GM21619 (cell line): ENCODE measurements around the gene RBM33.

Experiments
- ATAC-seq: cut with Tn5 transposase; IDR thresholded peaks from one replicate; pipeline ENCODE4 v1.9.1; 2021; ENCODE audit not compliant: unreplicated experiment

The RBM33 gene

GRCh38 chr7:155744971-155745683 lies 100.7 kb downstream of the RBM33 start:
- no peak for ATAC-seq

GRCh38 chr7:155745737-155746136 lies 101.3 kb downstream of the RBM33 start:
- peak; percentile 6 for ATAC-seq

GRCh38 chr7:155746188-155746587 lies 101.7 kb downstream of the RBM33 start:
- ATAC-seq: peak; percentile 62

- no peak for ATAC-seq
Observed at GRCh38 chr7:155747209-155747608, 102.7 kb downstream of the RBM33 start.

- ATAC-seq: no peak
Observed at GRCh38 chr7:155749578-155749977, 105.1 kb downstream of the RBM33 start.

- no peak for ATAC-seq
Observed at GRCh38 chr7:155750255-155751125, 106.0 kb downstream of the RBM33 start.

- ATAC-seq: no peak
Observed at GRCh38 chr7:155751409-155751808, 106.9 kb downstream of the RBM33 start.

- peak; percentile 53 for ATAC-seq
Observed at GRCh38 chr7:155752756-155753445, 108.4 kb downstream of the RBM33 start.

GRCh38 chr7:155753446-155753965 lies 109.0 kb downstream of the RBM33 start:
- ATAC-seq: no peak

GRCh38 chr7:155754165-155754564 lies 109.7 kb downstream of the RBM33 start:
- no peak for ATAC-seq

GRCh38 chr7:155755026-155755425 lies 110.6 kb downstream of the RBM33 start:
- ATAC-seq: no peak

- no peak for ATAC-seq
Observed at GRCh38 chr7:155756322-155756721, 111.9 kb downstream of the RBM33 start.

- no peak for ATAC-seq
Observed at GRCh38 chr7:155758348-155758747, 113.9 kb downstream of the RBM33 start.

- ATAC-seq: no peak
Observed at GRCh38 chr7:155759740-155760430, 115.4 kb downstream of the RBM33 start.

- no peak for ATAC-seq
Observed at GRCh38 chr7:155761162-155761561, 116.7 kb downstream of the RBM33 start.

GRCh38 chr7:155762036-155762435 lies 117.6 kb downstream of the RBM33 start:
- ATAC-seq: no peak

GRCh38 chr7:155762655-155763054 lies 118.2 kb downstream of the RBM33 start:
- no peak for ATAC-seq

- no peak for ATAC-seq
Observed at GRCh38 chr7:155763122-155763521, 118.7 kb downstream of the RBM33 start.

GRCh38 chr7:155763691-155764437 lies 119.4 kb downstream of the RBM33 start:
- peak; percentile 69 for ATAC-seq

GRCh38 chr7:155764438-155764793 lies 120.0 kb downstream of the RBM33 start:
- ATAC-seq: peak; percentile 48
